H9 (cell line): ENCODE data around the gene TTC28. TPM values are rescaled to one million over a fixed set of nuclear protein-coding genes. Genes with fewer than 3 reads are reported as not detected.
"Not testable (repeated sequence)": the region's sequence is repeated elsewhere in the genome, so short reads cannot be mapped to it uniquely, and the experiment has no call there.

Experiments
- DNase-seq: peaks from one replicate; pipeline ENCODE4 v3.0.0-alpha.2; 2017
- H2AFZ ChIP-seq: one replicate; pipeline ENCODE4 v1.6.1; 2013; ENCODE audit warnings: mild to moderate bottlenecking, low read length, control low read depth, moderate library complexity
- H2AK5ac ChIP-seq: 2 replicates; pipeline ENCODE4 v1.6.1; 2013; ENCODE audit warnings: low read length, control low read depth, mixed read lengths; ENCODE audit not compliant: insufficient read length
- H2BK120ac ChIP-seq: one replicate; pipeline ENCODE4 v1.6.1; 2013; ENCODE audit warnings: low read depth, mild to moderate bottlenecking, low read length, control low read depth, inconsistent platforms; ENCODE audit not compliant: poor library complexity, severe bottlenecking
- H2BK12ac ChIP-seq: 2 replicates; pipeline ENCODE4 v1.6.1; 2013; ENCODE audit warnings: low read length, control low read depth, mixed read lengths, low read depth; ENCODE audit not compliant: insufficient read length
- H2BK15ac ChIP-seq: 2 replicates; pipeline ENCODE4 v1.6.1; 2013; ENCODE audit warnings: low read depth, low read length, control low read depth
- H2BK20ac ChIP-seq: one replicate; pipeline ENCODE4 v1.6.1; 2013; ENCODE audit warnings: low read depth, mild to moderate bottlenecking, low read length, control low read depth, inconsistent platforms; ENCODE audit not compliant: poor library complexity, severe bottlenecking
- H2BK5ac ChIP-seq: 2 replicates; pipeline ENCODE4 v1.6.1; 2013; ENCODE audit warnings: low read length, control low read depth, mixed read lengths; ENCODE audit not compliant: insufficient read length
- H3K14ac ChIP-seq: 2 replicates; pipeline ENCODE4 v1.6.1; 2013; ENCODE audit warnings: low read length, control low read depth; ENCODE audit not compliant: insufficient read depth
- H3K18ac ChIP-seq: 2 replicates; pipeline ENCODE4 v1.6.1; 2013; ENCODE audit warnings: low read depth, mild to moderate bottlenecking, mixed read lengths, low read length, control low read depth; ENCODE audit not compliant: insufficient read length
- H3K23ac ChIP-seq: 2 replicates; pipeline ENCODE4 v1.6.1; 2013; ENCODE audit warnings: low read length, control low read depth, mixed read lengths, low read depth; ENCODE audit not compliant: insufficient read length
- H3K23me2 ChIP-seq: 2 replicates; pipeline ENCODE4 v1.6.1; 2013; ENCODE audit warnings: low read depth, mild to moderate bottlenecking, mixed read lengths, low read length, control low read depth; ENCODE audit not compliant: insufficient read length, poor library complexity, severe bottlenecking
- H3K27ac ChIP-seq: 2 replicates; pipeline ENCODE4 v1.5.1; 2013; ENCODE audit warnings: low read length, control low read depth, mixed read lengths, low read depth; ENCODE audit not compliant: insufficient read length
- H3K27me3 ChIP-seq: 2 replicates; pipeline ENCODE4 v1.6.1; 2013; ENCODE audit warnings: low read length, control low read depth, inconsistent platforms; ENCODE audit not compliant: insufficient read depth
- H3K4ac ChIP-seq: 2 replicates; pipeline ENCODE4 v1.6.1; 2013; ENCODE audit warnings: low read depth, mild to moderate bottlenecking, control low read depth, inconsistent platforms, low read length, moderate library complexity
- H3K4me1 ChIP-seq: 2 replicates; pipeline ENCODE4 v1.6.1; 2013; ENCODE audit warnings: low read length, control low read depth, inconsistent platforms; ENCODE audit not compliant: insufficient read depth
- H3K4me2 ChIP-seq: 2 replicates; pipeline ENCODE4 v1.6.1; 2013; ENCODE audit warnings: low read length, control low read depth, mixed read lengths; ENCODE audit not compliant: insufficient read length, insufficient read depth
- H3K56ac ChIP-seq: 2 replicates; pipeline ENCODE4 v1.6.1; 2013; ENCODE audit warnings: low read depth, mild to moderate bottlenecking, mixed read lengths, low read length, control low read depth; ENCODE audit not compliant: insufficient read length
- H3K79me1 ChIP-seq: 2 replicates; pipeline ENCODE4 v1.6.1; 2013; ENCODE audit warnings: low read depth, mild to moderate bottlenecking, moderate library complexity, low read length, control low read depth, inconsistent platforms; ENCODE audit not compliant: insufficient read depth, poor library complexity, severe bottlenecking
- H3K79me2 ChIP-seq: 2 replicates; pipeline ENCODE4 v1.6.1; 2013; ENCODE audit warnings: low read length, control low read depth, inconsistent platforms; ENCODE audit not compliant: insufficient read depth
- H3K9ac ChIP-seq: 2 replicates; pipeline ENCODE4 v1.6.1; 2013; ENCODE audit warnings: low read length, control low read depth, mixed read lengths; ENCODE audit not compliant: insufficient read length; ENCODE audit errors: extremely low read depth
- H3K9me3 ChIP-seq: one replicate; pipeline ENCODE4 v1.6.1; 2013; ENCODE audit warnings: low read depth, low read length, inconsistent platforms; ENCODE audit not compliant: control insufficient read depth
- H3T11ph ChIP-seq: one replicate; pipeline ENCODE4 v1.6.1; 2013; ENCODE audit warnings: mild to moderate bottlenecking, low read length, control low read depth, inconsistent platforms
- H4K20me1 ChIP-seq: one replicate; pipeline ENCODE4 v1.6.1; 2013; ENCODE audit not compliant: control insufficient read depth, insufficient read length, insufficient read depth
- H4K5ac ChIP-seq: 2 replicates; pipeline ENCODE4 v1.6.1; 2013; ENCODE audit warnings: low read depth, mild to moderate bottlenecking, mixed read lengths, low read length, control low read depth; ENCODE audit not compliant: insufficient read length
- H4K8ac ChIP-seq: replicated peaks from 2 replicates; pipeline ENCODE4 v1.6.1; 2013; ENCODE audit warnings: low read length, control low read depth, mixed read lengths, low read depth; ENCODE audit not compliant: insufficient read length
- H4K91ac ChIP-seq: 2 replicates; pipeline ENCODE4 v1.6.1; 2013; ENCODE audit warnings: low read depth, mild to moderate bottlenecking, moderate library complexity, mixed read lengths, low read length, control low read depth; ENCODE audit not compliant: insufficient read length
- H3K27ac Mint-ChIP-seq, 3 experiments: 2 replicates in 2 of 3; 3 replicates in 1 of 3; pipeline ENCODE4 v1.8.0; 2020 to 2021; ENCODE audit warnings: mixed read lengths in 3 of 3, mild to moderate bottlenecking in 1 of 3, moderate library complexity in 1 of 3
- H3K27me3 Mint-ChIP-seq: 2 replicates; pipeline ENCODE4 v1.8.0; 2021; ENCODE audit warnings: low read depth, mild to moderate bottlenecking, moderate library complexity, mixed read lengths
- H3K36me3 Mint-ChIP-seq, 3 experiments: 2 replicates in 2 of 3; 3 replicates in 1 of 3; pipeline ENCODE4 v1.8.0; 2020 to 2021; ENCODE audit warnings: low read depth in 3 of 3, mixed read lengths in 3 of 3; ENCODE audit not compliant: insufficient read depth in 1 of 3
- H3K4me1 Mint-ChIP-seq, 2 experiments: 2 replicates each; pipeline ENCODE4 v1.8.0; 2020; ENCODE audit warnings: mixed read lengths in 2 of 2
- H3K4me3 Mint-ChIP-seq, 2 experiments: 2 replicates in 1 of 2; 3 replicates in 1 of 2; pipeline ENCODE4 v1.8.0; 2020 to 2021; ENCODE audit warnings: mild to moderate bottlenecking in 2 of 2, mixed read lengths in 2 of 2, moderate library complexity in 1 of 2
- H3K9me3 Mint-ChIP-seq, 2 experiments: 2 replicates in 1 of 2; 3 replicates in 1 of 2; pipeline ENCODE4 v1.8.0; 2020; ENCODE audit warnings: mild to moderate bottlenecking in 2 of 2, mixed read lengths in 2 of 2, moderate library complexity in 1 of 2
- WGBS: extraction: QIAGEN DNeasy Blood & Tissue Kit; methylation state at CpG from one replicate; pipeline ENCODE4 v1.1.7; 2013; ENCODE audit warnings: missing lambda C conversion rate, low lambda C conversion rate, mixed read lengths; ENCODE audit not compliant: insufficient read length; ENCODE audit errors: extremely low coverage; 5-methylcytosine and 5-hydroxymethylcytosine counted together
- total RNA-seq: library from RNA; stranded (reverse); gene quantifications from 2 replicates; pipeline ENCODE4 v1.2.1, GENCODE V29; 2021
- TF ChIP-seq, protein P1 (sequence below): fragments of 200-600 bp; sonication (generic); conservative IDR thresholded peaks from 3 replicates; pipeline ENCODE4 v1.8.0; 2021; ENCODE audit warnings: antibody characterized with exemption, mild to moderate bottlenecking

Gene TTC28
- total RNA-seq, 1 experiment from 2014 or later, result 13.6 TPM

GRCh38 chr22:28464127-28464526, 215.5 kb downstream of the TTC28 start:
- Histone ChIP-seq H4K20me1 (no peaks in the 10 kb centered on the region), H2BK20ac (no peak overlapping the region), H3K4me1 (no peaks in the 10 kb centered on the region), H4K91ac (no peak overlapping the region), H3K4ac (no peak overlapping the region), H3K18ac (no peak overlapping the region), H3K56ac (no peak overlapping the region), H4K8ac (no peak overlapping the region), H3K4me2 (no peak overlapping the region), H3K27ac (no peak overlapping the region), H2AK5ac (no peak overlapping the region), H2BK120ac (no peak overlapping the region), H3K9ac (no peak overlapping the region), H2BK15ac (no peak overlapping the region), H2AFZ (no peak overlapping the region), H3K23ac (no peak overlapping the region), H3K79me1 (no peaks in the 10 kb centered on the region), H3K27me3 (no peaks in the 10 kb centered on the region), H3K14ac (no peak overlapping the region), H2BK12ac (no peak overlapping the region), H3K23me2 (no peaks in the 10 kb centered on the region), H3T11ph (no peak overlapping the region), H2BK5ac (no peak overlapping the region), H3K79me2 (no peaks in the 10 kb centered on the region), H3K9me3 (no peaks in the 10 kb centered on the region), H4K5ac (no peak overlapping the region)
- Mint-ChIP-seq H3K4me3 (no peak overlapping the region), H3K4me1 (peaks cover 2 to 6% of the 10 kb centered on the region in 2 experiments), H3K27ac (no peak overlapping the region), H3K27me3 (no peaks in the 10 kb centered on the region), H3K36me3 (no peaks in the 10 kb centered on the region), H3K9me3 (no peaks in the 10 kb centered on the region)
- DNase-seq, result no peak
- WGBS, result no CpG with 5 or more reads among the region's 1 CpG
- TF ChIP-seq, protein P1, sequence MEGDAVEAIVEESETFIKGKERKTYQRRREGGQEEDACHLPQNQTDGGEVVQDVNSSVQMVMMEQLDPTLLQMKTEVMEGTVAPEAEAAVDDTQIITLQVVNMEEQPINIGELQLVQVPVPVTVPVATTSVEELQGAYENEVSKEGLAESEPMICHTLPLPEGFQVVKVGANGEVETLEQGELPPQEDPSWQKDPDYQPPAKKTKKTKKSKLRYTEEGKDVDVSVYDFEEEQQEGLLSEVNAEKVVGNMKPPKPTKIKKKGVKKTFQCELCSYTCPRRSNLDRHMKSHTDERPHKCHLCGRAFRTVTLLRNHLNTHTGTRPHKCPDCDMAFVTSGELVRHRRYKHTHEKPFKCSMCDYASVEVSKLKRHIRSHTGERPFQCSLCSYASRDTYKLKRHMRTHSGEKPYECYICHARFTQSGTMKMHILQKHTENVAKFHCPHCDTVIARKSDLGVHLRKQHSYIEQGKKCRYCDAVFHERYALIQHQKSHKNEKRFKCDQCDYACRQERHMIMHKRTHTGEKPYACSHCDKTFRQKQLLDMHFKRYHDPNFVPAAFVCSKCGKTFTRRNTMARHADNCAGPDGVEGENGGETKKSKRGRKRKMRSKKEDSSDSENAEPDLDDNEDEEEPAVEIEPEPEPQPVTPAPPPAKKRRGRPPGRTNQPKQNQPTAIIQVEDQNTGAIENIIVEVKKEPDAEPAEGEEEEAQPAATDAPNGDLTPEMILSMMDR, result no peak

DNA sequence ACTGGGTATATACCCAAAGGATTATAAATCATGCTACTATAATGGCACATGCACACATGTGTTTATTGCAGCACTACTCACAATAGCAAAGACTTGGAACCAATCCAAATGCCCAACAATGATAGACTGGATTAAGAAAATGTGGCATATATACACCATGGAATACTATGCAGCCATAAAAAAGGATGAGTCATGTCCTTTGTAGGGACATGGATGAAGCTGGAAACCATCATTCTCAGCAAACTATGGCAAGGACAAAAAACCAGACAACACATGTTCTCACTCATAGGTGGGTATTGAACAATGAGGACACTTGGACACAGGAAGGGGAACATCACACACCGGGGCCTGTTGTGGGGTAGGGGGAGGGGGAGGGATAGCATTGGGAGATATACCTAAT, 216.2 kb downstream of the TTC28 start:
- H3K36me3 Mint-ChIP-seq, result not testable (repeated sequence)

More for the DNA sequence above, 216.2 kb downstream of the TTC28 start:
- not testable (repeated sequence) for H3K79me1 ChIP-seq, H3K9ac ChIP-seq, H2BK20ac ChIP-seq, H3K4me2 ChIP-seq, H2BK15ac ChIP-seq, H3K18ac ChIP-seq, H3K56ac ChIP-seq, H3K27me3 ChIP-seq, DNase-seq, H4K8ac ChIP-seq, H2BK12ac ChIP-seq, H3K14ac ChIP-seq, H3K4ac ChIP-seq, H3K4me1 ChIP-seq, H3K27me3 Mint-ChIP-seq, H3K23ac ChIP-seq, H4K5ac ChIP-seq, H3K4me3 Mint-ChIP-seq, H3T11ph ChIP-seq, H3K27ac ChIP-seq, H2BK120ac ChIP-seq, H3K9me3 Mint-ChIP-seq, H3K27ac Mint-ChIP-seq, H3K9me3 ChIP-seq, H4K91ac ChIP-seq, H3K23me2 ChIP-seq, H4K20me1 ChIP-seq, H2AK5ac ChIP-seq, H2BK5ac ChIP-seq, H3K4me1 Mint-ChIP-seq, H3K79me2 ChIP-seq, H2AFZ ChIP-seq
- no CpG with 5 or more reads among the region's 1 CpG for WGBS
